ENCODE results near the gene SIRPA. TPM values are rescaled to one million over a fixed set of nuclear protein-coding genes. Genes with fewer than 3 reads are reported as not detected.

The SIRPA gene
- total and polyA plus RNA-seq, 2 of the 4 experiments (the other 2 are of a cell fraction) = 9.9 to 40.2 TPM

GRCh38 chr20:1918491-1919165 lies 23.4 kb downstream of the SIRPA start:
- no peaks in the 10 kb centered on the region for H3K4me1 ChIP-seq (ENCODE audit: control insufficient read depth, insufficient read depth, low read length)
- H3K56ac ChIP-seq (ENCODE audit: extremely low read depth, insufficient read depth, low read length) = no peak overlapping the region
- no peak overlapping the region for H3K4me3 ChIP-seq (ENCODE audit: insufficient read depth, low read depth, low read length)
- intact Hi-C loops (cut with micrococcal nuclease) = no loop called here
- WGBS, 2 experiments (ENCODE audit: extremely low coverage in 2 of 2, insufficient read length in 1 of 2) = 100% methylated on average over 1 of the region's 12 CpGs; no CpG with 5 or more reads in 1 of the 2 experiments
- BruUV-seq (replicated peaks) = no TSS peak
- TF ChIP-seq RFX5 (IDR thresholded peaks at IDR 0.05; ENCODE audit: low read depth, low read length) = no peak
- no peak for ATAC-seq (ENCODE audit: low read depth)
- H2BK5ac ChIP-seq (ENCODE audit: low read depth, low read length, poor library complexity, severe bottlenecking) = no peak overlapping the region
- no peak overlapping the region for H2AFZ ChIP-seq (replicated peaks; ENCODE audit: low read length, poor library complexity)
- H3K9me3 ChIP-seq (ENCODE audit: control insufficient read depth, insufficient read depth, low read length) = no peaks in the 10 kb centered on the region
- H3K18ac ChIP-seq (ENCODE audit: low read depth, low read length) = no peak overlapping the region
- H4K91ac ChIP-seq (ENCODE audit: insufficient read depth, low read depth, low read length) = no peak overlapping the region
- CTCF ChIA-PET = no interaction called here
- H3K14ac ChIP-seq (replicated peaks; ENCODE audit: low read depth, low read length) = no peak overlapping the region
- H3K79me1 ChIP-seq (ENCODE audit: low read depth in 1 of 2, low read length in 2 of 2) = peaks cover 0 to 4% of the 10 kb centered on the region in 2 experiments; a peak in 2 of 4 replicates
- H4K8ac ChIP-seq (ENCODE audit: low read depth in 2 of 2, low read length in 2 of 2) = no peak overlapping the region
- no peak overlapping the region for H2AK5ac ChIP-seq (ENCODE audit: low read depth, low read length)
- H2BK15ac ChIP-seq (ENCODE audit: low read depth, low read length) = no peak overlapping the region
- no peak overlapping the region for H3K23ac ChIP-seq (ENCODE audit: low read depth, low read length)
- no peaks in the 10 kb centered on the region for H3K27me3 ChIP-seq (ENCODE audit: control insufficient read depth, insufficient read depth, low read length)
- POLR2A ChIA-PET (ENCODE audit: unreplicated experiment) = no interaction called here
- no peak overlapping the region for H3K4ac ChIP-seq (ENCODE audit: low read depth, low read length)
- dilution Hi-C loops (cut with HindIII; ENCODE audit: low sequenced_read_pairs, unreplicated experiment) = no loop called here
- in situ Hi-C loops (cut with MboI; ENCODE audit: low sequenced_read_pairs) = no loop called here
- H2BK20ac ChIP-seq (ENCODE audit: low read depth, low read length) = no peak overlapping the region
- H3K9ac ChIP-seq (ENCODE audit: low read depth, low read length) = no peak overlapping the region
- H3K4me2 ChIP-seq (ENCODE audit: low read depth, low read length) = no peak overlapping the region
- peaks cover 4% of the 10 kb centered on the region for H4K20me1 ChIP-seq (ENCODE audit: insufficient read depth, low read length)
- H4K5ac ChIP-seq (ENCODE audit: low read depth, low read length) = no peak overlapping the region
- peaks cover 40% of the 10 kb centered on the region for H3K36me3 ChIP-seq (ENCODE audit: control insufficient read depth, insufficient read depth, low read length)
- H3K9me1 ChIP-seq (ENCODE audit: insufficient read depth, low read length) = peaks cover 8% of the 10 kb centered on the region; the same call in 1 of the 2 replicates
- H3K27ac ChIP-seq (ENCODE audit: insufficient read depth, low read length) = no peak overlapping the region
- DNase-seq = no peak
- H2BK120ac ChIP-seq (ENCODE audit: low read depth, low read length) = no peak overlapping the region
- H2AK9ac ChIP-seq (replicated peaks; ENCODE audit: low read depth, low read length, poor library complexity) = no peak overlapping the region
